Hepatocyte (in vitro differentiated cells): ENCODE data around the gene VRK3. TPM values are rescaled to one million over a fixed set of nuclear protein-coding genes. Genes with fewer than 3 reads are reported as not detected.
A peak's percentile ranks its signal among the peaks of the same experiment; 100 is the strongest.
"Not testable (repeated sequence)": the region's sequence is repeated elsewhere in the genome, so short reads cannot be mapped to it uniquely, and the experiment has no call there.

Source experiments
- DNase-seq: peaks from one replicate; pipeline ENCODE4 v3.0.0-alpha.2; 2016; ENCODE audit warnings: low spot score
- H2AFZ ChIP-seq: fragments of 200-600 bp; sonication (generic); 2 replicates; pipeline ENCODE4 v1.6.0; 2016; ENCODE audit warnings: antibody characterized with exemption, mild to moderate bottlenecking
- H3K27ac ChIP-seq: fragments of 200-600 bp; sonication (generic); 2 replicates; pipeline ENCODE4 v1.5.1; 2016; ENCODE audit warnings: mild to moderate bottlenecking
- H3K27me3 ChIP-seq: fragments of 200-600 bp; sonication (generic); 2 replicates; pipeline ENCODE4 v1.6.1; 2016
- H3K36me3 ChIP-seq: fragments of 200-600 bp; sonication (generic); replicated peaks from 2 replicates; pipeline ENCODE4 v1.5.1; 2016; ENCODE audit warnings: low read depth; ENCODE audit not compliant: insufficient read depth
- H3K4me1 ChIP-seq: fragments of 200-600 bp; sonication (generic); 2 replicates; pipeline ENCODE4 v1.5.1; 2016; ENCODE audit warnings: mild to moderate bottlenecking, moderate library complexity; ENCODE audit not compliant: insufficient read depth
- H3K4me2 ChIP-seq: fragments of 200-600 bp; sonication (generic); 2 replicates; pipeline ENCODE4 v1.6.0; 2016
- H3K4me3 ChIP-seq: fragments of 200-600 bp; sonication (generic); 2 replicates; pipeline ENCODE4 v1.5.1; 2016; ENCODE audit warnings: mild to moderate bottlenecking
- H3K79me2 ChIP-seq: fragments of 200-600 bp; sonication (generic); 2 replicates; pipeline ENCODE4 v1.6.0; 2017; ENCODE audit warnings: mild to moderate bottlenecking
- H3K9me2 ChIP-seq: fragments of 200-600 bp; sonication (generic); replicated peaks from 2 replicates; pipeline ENCODE4 v1.6.0; 2017; ENCODE audit warnings: mild to moderate bottlenecking; ENCODE audit not compliant: insufficient read depth
- H3K9me3 ChIP-seq: fragments of 200-600 bp; sonication (generic); 2 replicates; pipeline ENCODE4 v1.5.1; 2016; ENCODE audit warnings: low read depth, mild to moderate bottlenecking
- H4K20me1 ChIP-seq: fragments of 200-600 bp; sonication (generic); 2 replicates; pipeline ENCODE4 v1.6.0; 2016; ENCODE audit warnings: mild to moderate bottlenecking; ENCODE audit not compliant: insufficient read depth, poor library complexity, severe bottlenecking
- EZH2 ChIP-seq: fragments of 200-600 bp; sonication (generic); IDR thresholded peaks from 2 replicates; pipeline ENCODE4 v1.6.1; 2016; ENCODE audit warnings: antibody characterized with exemption, mild to moderate bottlenecking, borderline replicate concordance
- EZH2phosphoT487 ChIP-seq: fragments of 200-600 bp; sonication (generic); IDR thresholded peaks from one replicate; pipeline ENCODE4 v1.6.1; 2018; ENCODE audit warnings: antibody characterized with exemption, mild to moderate bottlenecking, low read depth, moderate library complexity; ENCODE audit not compliant: unreplicated experiment, severe bottlenecking
- WGBS: methylation state at CpG from one replicate; pipeline ENCODE4 v1.1.6; 2016; ENCODE audit warnings: low lambda C conversion rate; ENCODE audit errors: missing lambda C conversion rate; 5-methylcytosine and 5-hydroxymethylcytosine counted together
- polyA plus RNA-seq: library from polyadenylated mRNA; unstranded; fragments of >200 nt; fragmentation: Nextera tagmentation; extraction: Ambion mirVana; gene quantifications from 2 replicates; pipeline ENCODE4 v1.2.1, GENCODE V29; 2016
- total RNA-seq: library from RNA; depleted of rRNA; stranded (reverse); fragments of >200 nt; gene quantifications from 2 replicates; pipeline ENCODE4 v1.2.3, GENCODE V29; 2014
- TF ChIP-seq, protein P1 (sequence below): fragments of 200-600 bp; sonication (generic); IDR thresholded peaks from 2 replicates; pipeline ENCODE4 v1.5.1; 2016; ENCODE audit warnings: antibody characterized with exemption, mild to moderate bottlenecking; ENCODE audit not compliant: poor library complexity

Gene VRK3
- total and polyA plus RNA-seq, 2 experiments from 2014 or later, result 39.7 to 42.3 TPM

DNA sequence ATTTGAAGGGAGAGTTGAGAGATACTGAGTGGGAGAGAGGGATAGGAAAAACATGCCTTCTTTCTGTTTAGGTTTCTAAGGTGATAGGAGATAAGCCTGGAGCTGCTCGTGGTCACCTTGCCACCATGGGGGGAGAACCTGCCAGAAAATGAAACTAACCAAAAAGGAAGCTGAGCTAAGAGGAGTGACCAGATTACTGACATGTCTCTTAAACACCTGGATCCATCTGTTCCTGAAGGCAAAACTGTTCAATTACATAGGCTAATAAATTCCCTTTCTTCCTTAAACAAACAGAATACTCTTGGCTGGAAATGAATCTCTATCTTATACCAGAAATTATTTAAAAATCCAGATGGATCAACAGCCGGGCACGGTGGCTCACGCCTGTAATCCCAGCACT lies 27.9 kb upstream of the VRK3 start:
- no peaks in the 10 kb centered on the region for H3K36me3 ChIP-seq

DNA sequence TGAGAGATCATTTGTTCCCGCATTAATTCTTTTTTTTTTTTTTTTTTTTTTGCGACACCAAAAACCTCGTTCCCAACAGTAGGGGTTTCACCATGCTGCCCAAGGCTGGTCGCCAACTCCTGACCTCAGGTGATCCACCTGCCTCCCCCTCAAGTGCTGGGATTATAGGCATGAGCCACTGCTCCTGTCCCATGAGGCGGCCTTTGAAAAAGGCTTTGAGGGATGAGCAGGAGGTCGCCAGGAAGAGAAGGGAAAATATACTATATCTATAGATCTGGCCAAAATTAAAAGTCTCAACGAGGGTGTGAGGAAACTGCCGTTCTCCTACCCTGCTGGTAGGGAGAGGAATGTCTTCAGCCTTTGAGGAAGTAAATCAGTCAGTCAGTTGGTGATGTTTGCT lies 26.8 kb upstream of the VRK3 start:
- Histone ChIP-seq H2AFZ (no peak overlapping the region), H3K27me3 (no peaks in the 10 kb centered on the region), H3K9me3 (peaks cover 4% of the 10 kb centered on the region), H3K36me3 (no peaks in the 10 kb centered on the region), H4K20me1 (no peaks in the 10 kb centered on the region), H3K4me1 (no peaks in the 10 kb centered on the region), H3K27ac (no peak overlapping the region), H3K79me2 (no peaks in the 10 kb centered on the region), H3K4me2 (no peak overlapping the region), H3K9me2 (no peaks in the 10 kb centered on the region), H3K4me3 (no peak overlapping the region)
- DNase-seq, result no peak
- TF ChIP-seq EZH2, result no peak
- TF ChIP-seq, protein P1, sequence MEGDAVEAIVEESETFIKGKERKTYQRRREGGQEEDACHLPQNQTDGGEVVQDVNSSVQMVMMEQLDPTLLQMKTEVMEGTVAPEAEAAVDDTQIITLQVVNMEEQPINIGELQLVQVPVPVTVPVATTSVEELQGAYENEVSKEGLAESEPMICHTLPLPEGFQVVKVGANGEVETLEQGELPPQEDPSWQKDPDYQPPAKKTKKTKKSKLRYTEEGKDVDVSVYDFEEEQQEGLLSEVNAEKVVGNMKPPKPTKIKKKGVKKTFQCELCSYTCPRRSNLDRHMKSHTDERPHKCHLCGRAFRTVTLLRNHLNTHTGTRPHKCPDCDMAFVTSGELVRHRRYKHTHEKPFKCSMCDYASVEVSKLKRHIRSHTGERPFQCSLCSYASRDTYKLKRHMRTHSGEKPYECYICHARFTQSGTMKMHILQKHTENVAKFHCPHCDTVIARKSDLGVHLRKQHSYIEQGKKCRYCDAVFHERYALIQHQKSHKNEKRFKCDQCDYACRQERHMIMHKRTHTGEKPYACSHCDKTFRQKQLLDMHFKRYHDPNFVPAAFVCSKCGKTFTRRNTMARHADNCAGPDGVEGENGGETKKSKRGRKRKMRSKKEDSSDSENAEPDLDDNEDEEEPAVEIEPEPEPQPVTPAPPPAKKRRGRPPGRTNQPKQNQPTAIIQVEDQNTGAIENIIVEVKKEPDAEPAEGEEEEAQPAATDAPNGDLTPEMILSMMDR, result no peak
- TF ChIP-seq EZH2phosphoT487, result no peak
- WGBS, result 78% methylated on average over 8 of the region's 8 CpGs

More for the DNA sequence above, 27.9 kb upstream of the VRK3 start:
- H3K27ac ChIP-seq, result no peak overlapping the region
- H4K20me1 ChIP-seq, result no peaks in the 10 kb centered on the region
- no peaks in the 10 kb centered on the region for H3K4me1 ChIP-seq
- H3K4me2 ChIP-seq, result no peak overlapping the region
- H2AFZ ChIP-seq, result no peak overlapping the region
- no peak for TF ChIP-seq EZH2
- TF ChIP-seq EZH2phosphoT487, result no peak
- TF ChIP-seq, protein P1, result no peak
- H3K4me3 ChIP-seq, result no peak overlapping the region
- no peaks in the 10 kb centered on the region for H3K27me3 ChIP-seq
- no peaks in the 10 kb centered on the region for H3K79me2 ChIP-seq
- H3K9me2 ChIP-seq, result no peaks in the 10 kb centered on the region
- WGBS, result 85% methylated on average over 4 of the region's 4 CpGs
- H3K9me3 ChIP-seq, result no peaks in the 10 kb centered on the region
- DNase-seq, result no peak

DNA sequence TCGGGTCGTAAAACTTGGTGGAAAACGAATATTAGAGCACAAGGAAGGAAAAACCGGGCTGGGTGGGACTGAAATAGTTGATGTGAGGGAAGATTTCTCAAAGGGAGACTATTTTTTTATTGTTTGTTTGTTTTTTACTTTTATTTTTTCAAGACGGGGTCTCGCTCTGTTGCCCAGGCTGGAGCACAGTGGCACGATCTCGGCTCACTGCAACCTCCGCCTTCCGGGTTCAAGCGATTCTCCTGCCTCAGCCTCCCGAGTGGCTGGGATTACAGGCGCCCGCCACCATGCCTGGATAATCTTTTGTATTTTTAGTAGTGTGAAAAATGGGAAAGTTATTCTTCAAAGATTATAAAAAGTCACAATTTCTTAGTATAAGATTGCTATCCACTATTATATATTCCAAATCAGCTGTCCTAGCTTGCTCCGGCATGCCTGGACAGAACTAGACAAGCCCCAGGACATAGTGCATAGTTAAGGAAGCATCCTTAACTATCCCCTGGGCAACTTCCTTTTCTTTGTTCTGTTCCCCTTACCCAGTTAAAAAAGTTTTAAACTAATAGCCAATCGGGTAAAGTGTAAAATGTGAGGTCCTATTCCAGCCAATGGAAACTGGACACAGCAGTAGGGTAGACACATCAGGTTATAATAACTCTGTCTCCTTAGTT lies 26.2 kb upstream of the VRK3 start:
- not testable (repeated sequence) for H3K4me3 ChIP-seq, H2AFZ ChIP-seq, H3K4me1 ChIP-seq, H3K27ac ChIP-seq, H3K9me3 ChIP-seq, DNase-seq, H3K36me3 ChIP-seq, H4K20me1 ChIP-seq, H3K9me2 ChIP-seq, H3K27me3 ChIP-seq, H3K79me2 ChIP-seq
- 89% methylated on average over 16 of the region's 16 CpGs for WGBS
- peak overlapping the region; percentile 33 for H3K4me2 ChIP-seq

DNA sequence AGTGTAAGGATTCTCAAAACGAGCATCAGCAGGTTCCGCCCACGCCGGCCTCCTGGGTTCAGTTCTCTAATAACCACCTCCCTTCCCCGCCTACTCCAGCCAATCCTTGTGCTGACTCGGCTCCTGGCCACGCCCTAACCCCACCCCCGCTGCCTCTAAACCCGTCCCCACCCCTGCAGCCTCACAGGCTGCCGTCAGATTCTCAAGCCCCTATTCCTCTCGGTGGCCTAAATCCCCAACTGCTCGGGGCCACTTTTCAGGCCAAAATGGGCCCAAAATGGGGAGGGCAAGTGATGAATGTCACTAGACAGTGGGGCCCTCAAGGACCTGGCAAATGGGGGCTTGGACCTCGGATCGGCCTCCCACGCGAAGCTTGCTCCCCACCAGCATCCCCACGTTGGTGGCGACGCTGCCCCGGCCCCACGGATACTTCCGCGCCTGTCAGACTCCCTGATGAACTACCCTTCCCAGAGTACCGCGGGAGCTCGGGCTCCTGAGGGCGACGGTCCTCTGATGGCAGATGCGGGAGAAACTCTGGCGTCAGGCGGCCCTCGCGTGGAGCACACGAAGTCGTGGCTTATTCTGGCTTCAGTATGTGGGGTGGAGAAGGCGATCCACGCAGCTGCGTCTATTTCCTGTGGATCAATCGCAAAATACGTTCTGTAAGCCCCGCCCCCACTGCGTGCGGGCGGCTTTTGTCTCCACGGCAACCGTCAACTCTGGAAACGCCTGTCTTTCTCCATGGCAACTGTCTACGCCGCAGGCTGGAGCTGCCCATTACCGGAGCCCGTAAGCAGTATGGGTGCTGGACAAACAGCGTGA lies 25.4 kb upstream of the VRK3 start:
- Histone ChIP-seq H3K27me3 (no peaks in the 10 kb centered on the region), H3K9me3 (peaks cover 17% of the 10 kb centered on the region), H3K79me2 (no peaks in the 10 kb centered on the region), H3K27ac (no peak overlapping the region), H3K36me3 (no peaks in the 10 kb centered on the region), H3K4me3 (no peak overlapping the region), H2AFZ (no peak overlapping the region), H3K4me1 (no peaks in the 10 kb centered on the region), H3K4me2 (peak overlapping the region; percentile 33), H3K9me2 (no peaks in the 10 kb centered on the region), H4K20me1 (no peaks in the 10 kb centered on the region)
- WGBS, result 66% methylated on average over 46 of the region's 52 CpGs
- DNase-seq, result peak; percentile 22
- TF ChIP-seq EZH2phosphoT487 (no peak), EZH2 (no peak)
- TF ChIP-seq, protein P1, result no peak
